Body of pancreas (tissue), 4 donors: ENCODE results near the gene EMP1. TPM values are rescaled to one million over a fixed set of nuclear protein-coding genes. Genes with fewer than 3 reads are reported as not detected.

Source experiments
- ATAC-seq: fragments of 150-250 bp; one replicate; pipeline ENCODE4 v1.9.1; 2016
- DNase-seq, 4 donors: peaks; one replicate each; pipeline ENCODE4 v3.0.0-alpha.2; 2019
- H3K27ac ChIP-seq, 4 donors: fragments of 200-600 bp; sonication (generic); 1 replicate in 3 of 4; 2 replicates in 1 of 4; pipeline versions ENCODE4 v1.5.1 to v1.6.1; 2016 to 2019; ENCODE audit warnings: mild to moderate bottlenecking in 1 of 4, mixed read lengths in 1 of 4, moderate library complexity in 1 of 4
- H3K27me3 ChIP-seq, 2 donors: fragments of 200-600 bp; sonication (generic); one replicate each; pipeline ENCODE4 v1.6.0; 2016; ENCODE audit warnings: mild to moderate bottlenecking in 1 of 2
- H3K36me3 ChIP-seq, 2 donors: fragments of 200-600 bp; sonication (generic); replicated peaks in 1 of 2; 2 replicates each; pipeline ENCODE4 v1.5.1; 2016; ENCODE audit warnings: low read depth in 2 of 2; ENCODE audit not compliant: insufficient read depth in 1 of 2
- H3K4me1 ChIP-seq: fragments of 200-600 bp; sonication (generic); one replicate; pipeline ENCODE4 v1.6.0; 2016
- H3K4me3 ChIP-seq, 2 donors: fragments of 200-600 bp; sonication (generic); 1 replicate in 1 of 2; 2 replicates in 1 of 2; pipeline ENCODE4 v1.5.1; 2016 to 2019
- H3K9me3 ChIP-seq, 3 donors: fragments of 200-600 bp; sonication (generic); 1 replicate in 2 of 3; 2 replicates in 1 of 3; pipeline ENCODE4 v1.5.1; 2016
- CTCF ChIP-seq, 7 experiments: fragments of 450-650 bp in 4 of 7; fragments of 200-600 bp in 3 of 7; sonication (generic) in 3 of 7; IDR thresholded peaks; one replicate each; pipeline ENCODE4 v1.5.1; 2016 to 2019; ENCODE audit warnings: antibody characterized with exemption in 7 of 7
- POLR2A ChIP-seq, 3 donors: fragments of 450-650 bp; IDR thresholded peaks; one replicate each; pipeline ENCODE4 v1.6.1; 2016; ENCODE audit warnings: antibody characterized with exemption in 3 of 3, mild to moderate bottlenecking in 2 of 3
- WGBS, 2 donors: methylation state at CpG; one replicate each; pipeline ENCODE4 v1.1.5; 2017; 5-methylcytosine and 5-hydroxymethylcytosine counted together
- intact Hi-C: fragments of 100-400 bp; cut with DNase I; formaldehyde crosslinking; loops from one replicate; pipeline ENCODE4 v1.15.1; 2023
- total RNA-seq, 2 donors: library from RNA; depleted of rRNA; stranded (reverse); fragments of >200 nt; gene quantifications; one replicate each; pipeline ENCODE4 v1.1.0, GENCODE V29; 2016

The EMP1 gene
- total RNA-seq, 2 donors from 2014 or later, result 29.0 to 40.5 TPM

- peak; percentile 55 for ATAC-seq
- intact Hi-C loops, result no loop called here
Observed at GRCh38 chr12:13233830-13234641, 37.5 kb downstream of the EMP1 start.

GRCh38 chr12:13238204-13238603 is 41.7 kb downstream of the EMP1 start:
- no peak overlapping the region for H3K27ac ChIP-seq
- H3K27me3 ChIP-seq, result no peaks in the 10 kb centered on the region
- no peak overlapping the region for H3K4me3 ChIP-seq
- intact Hi-C loops, result no loop called here
- ATAC-seq (no peak), DNase-seq (no peak)
- no peaks in the 10 kb centered on the region for H3K4me1 ChIP-seq
- no peaks in the 10 kb centered on the region for H3K9me3 ChIP-seq
- H3K36me3 ChIP-seq, result no peaks in the 10 kb centered on the region
- WGBS, 2 donors, result 30 to 43% methylated on average over 7 of the region's 7 CpGs
- TF ChIP-seq POLR2A (IDR thresholded peaks at IDR 0.05) (no peak), CTCF (IDR thresholded peaks at IDR 0.05) (no peak)

More at GRCh38 chr12:13233830-13234641, 37.5 kb downstream of the EMP1 start:
- Histone ChIP-seq H3K9me3 (no peaks in the 10 kb centered on the region), H3K36me3 (no peaks in the 10 kb centered on the region), H3K27me3 (no peaks in the 10 kb centered on the region), H3K4me1 (no peaks in the 10 kb centered on the region), H3K27ac (no peak overlapping the region), H3K4me3 (no peak overlapping the region)
- peak; percentile 27 to 57 (median 46) for DNase-seq
- 58 to 61% methylated on average over 8 of the region's 8 CpGs for WGBS, 2 donors
- TF ChIP-seq POLR2A (IDR thresholded peaks at IDR 0.05), result no peak
- TF ChIP-seq CTCF (IDR thresholded peaks at IDR 0.05), result peak; percentile 30 to 69 (median 57)

- no peaks in the 10 kb centered on the region for H3K4me1 ChIP-seq
- no peaks in the 10 kb centered on the region for H3K36me3 ChIP-seq
- DNase-seq, result no peak
- ATAC-seq, result no peak
- intact Hi-C loops, result no loop called here
- WGBS, 2 donors, result 66 to 77% methylated on average over 2 of the region's 2 CpGs
- H3K9me3 ChIP-seq, result no peaks in the 10 kb centered on the region
- TF ChIP-seq POLR2A (IDR thresholded peaks at IDR 0.05), result no peak
- TF ChIP-seq CTCF (IDR thresholded peaks at IDR 0.05), result no peak
- no peak overlapping the region for H3K4me3 ChIP-seq
- H3K27me3 ChIP-seq, result no peaks in the 10 kb centered on the region
- no peak overlapping the region for H3K27ac ChIP-seq
Observed at GRCh38 chr12:13241833-13242488, 45.4 kb downstream of the EMP1 start.

GRCh38 chr12:13242936-13243335 is 46.4 kb downstream of the EMP1 start:
- intact Hi-C loops, result no loop called here
- Histone ChIP-seq H3K9me3 (no peaks in the 10 kb centered on the region), H3K27me3 (no peaks in the 10 kb centered on the region), H3K4me1 (no peaks in the 10 kb centered on the region), H3K27ac (no peak overlapping the region), H3K36me3 (no peaks in the 10 kb centered on the region), H3K4me3 (no peak overlapping the region)
- TF ChIP-seq POLR2A (IDR thresholded peaks at IDR 0.05) (no peak), CTCF (IDR thresholded peaks at IDR 0.05) (no peak)
- WGBS, 2 donors, result 66 to 77% methylated on average over 4 of the region's 4 CpGs
- ATAC-seq, result no peak
- DNase-seq, result no peak
